Stimulated activated CD4-positive, alpha-beta T cell treated with anti-CD3 and anti-CD28 coated beads, Interleukin-4, amount 100 ng/mL, for 24 hours (primary cell): ENCODE data around the gene HECTD4.
"Not testable (repeated sequence)": the region's sequence is repeated elsewhere in the genome, so short reads cannot be mapped to it uniquely, and the experiment has no call there.

Source experiments
- DNase-seq: peaks from one replicate; pipeline ENCODE4 v3.0.0-alpha.2; 2020

Gene HECTD4

DNA sequence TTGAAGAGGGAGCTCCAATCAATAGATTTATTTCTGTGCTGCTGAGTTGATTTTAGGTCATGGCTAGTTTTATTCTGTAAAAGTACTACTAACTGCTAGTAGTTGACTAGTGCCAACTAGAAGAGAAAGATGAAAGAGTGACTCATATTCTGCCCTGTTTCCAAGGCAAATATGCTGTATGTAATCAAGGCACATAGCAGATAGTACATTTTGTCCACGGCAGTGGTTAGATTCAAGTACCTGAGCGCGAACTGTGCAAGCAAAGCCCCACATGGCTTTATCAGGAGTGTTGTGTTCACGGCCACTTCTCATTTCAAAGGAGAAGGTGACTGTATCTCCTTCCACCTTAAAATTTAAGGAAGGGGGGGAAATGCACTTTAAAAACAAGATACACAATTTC, 130.0 kb downstream of the HECTD4 start:
- no peak for DNase-seq

GRCh38 chr12:112244902-112245301, 137.3 kb downstream of the HECTD4 start:
- DNase-seq: not testable (repeated sequence)

- no peak for DNase-seq
Observed at GRCh38 chr12:112243255-112244110, 138.7 kb downstream of the HECTD4 start.

- DNase-seq: no peak
Observed at GRCh38 chr12:112241176-112241575, 141.1 kb downstream of the HECTD4 start.

DNA sequence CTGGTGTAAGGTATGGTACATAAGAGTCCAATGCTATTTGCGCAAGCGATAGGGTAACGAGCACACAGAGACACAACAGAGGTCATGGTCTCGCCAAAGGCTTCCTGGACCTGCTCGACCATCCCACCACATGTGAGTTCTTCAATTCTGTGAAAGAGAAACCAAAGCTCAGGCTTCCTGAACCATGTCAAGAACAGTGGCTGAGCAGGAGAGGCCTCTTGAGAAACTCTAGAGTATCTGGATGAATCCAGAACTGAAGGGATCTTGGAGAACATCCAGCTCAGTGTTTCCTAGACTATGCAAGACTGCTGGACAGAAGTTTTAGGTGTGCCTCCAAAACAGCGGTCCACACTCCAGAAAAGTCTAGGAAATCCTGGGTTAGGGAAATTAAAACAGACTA, 142.3 kb downstream of the HECTD4 start:
- no peak for DNase-seq

- DNase-seq: no peak
Observed at GRCh38 chr12:112239020-112239419, 143.2 kb downstream of the HECTD4 start.

DNA sequence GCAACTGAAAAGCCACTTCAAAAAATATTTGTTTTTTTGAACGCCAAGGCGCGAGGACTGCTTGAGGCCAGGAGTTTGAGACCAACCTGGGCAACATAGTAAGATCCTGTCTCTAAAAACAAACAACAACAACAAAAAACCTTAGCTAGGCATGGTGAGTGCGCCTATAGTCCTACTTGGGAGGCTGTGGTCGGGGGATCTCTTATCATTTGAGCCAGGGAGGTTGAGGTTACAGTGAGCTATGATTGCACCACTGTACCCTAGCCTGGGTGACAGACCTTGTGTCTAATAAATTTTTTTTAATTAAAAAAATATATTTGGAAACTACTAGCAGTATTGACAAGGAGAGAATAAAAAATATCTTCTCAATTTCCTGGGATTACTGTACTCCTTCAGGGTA, 143.8 kb downstream of the HECTD4 start:
- no peak for DNase-seq

- DNase-seq: no peak
Observed at GRCh38 chr12:112236786-112237185, 145.4 kb downstream of the HECTD4 start.

- no peak for DNase-seq
Observed at GRCh38 chr12:112236386-112236785, 145.8 kb downstream of the HECTD4 start.

- no peak for DNase-seq
Observed at GRCh38 chr12:112234303-112234702, 147.9 kb downstream of the HECTD4 start.

DNA sequence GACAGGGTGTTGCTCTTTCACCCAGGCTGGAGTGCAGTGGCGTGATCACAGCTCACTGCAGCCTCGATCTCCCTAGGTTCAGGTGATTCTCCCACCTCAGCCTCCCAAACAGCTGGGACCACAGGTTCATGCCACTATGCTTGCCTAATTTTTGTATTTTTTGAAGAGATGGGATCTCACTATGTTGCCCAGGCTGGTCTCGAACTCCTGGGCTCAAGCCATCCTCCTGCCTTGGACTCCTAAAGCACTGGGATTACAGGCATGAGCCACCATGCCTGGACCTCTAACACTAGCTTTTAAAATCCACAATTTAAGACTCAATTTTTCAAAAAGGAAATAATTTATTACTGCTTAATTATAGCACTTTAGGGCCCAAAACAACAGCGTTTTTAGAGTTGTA, 149.0 kb downstream of the HECTD4 start:
- DNase-seq: no peak

- no peak for DNase-seq
Observed at GRCh38 chr12:112230136-112230535, 152.1 kb downstream of the HECTD4 start.

- DNase-seq: no peak
Observed at GRCh38 chr12:112226768-112227167, 155.5 kb downstream of the HECTD4 start.

DNA sequence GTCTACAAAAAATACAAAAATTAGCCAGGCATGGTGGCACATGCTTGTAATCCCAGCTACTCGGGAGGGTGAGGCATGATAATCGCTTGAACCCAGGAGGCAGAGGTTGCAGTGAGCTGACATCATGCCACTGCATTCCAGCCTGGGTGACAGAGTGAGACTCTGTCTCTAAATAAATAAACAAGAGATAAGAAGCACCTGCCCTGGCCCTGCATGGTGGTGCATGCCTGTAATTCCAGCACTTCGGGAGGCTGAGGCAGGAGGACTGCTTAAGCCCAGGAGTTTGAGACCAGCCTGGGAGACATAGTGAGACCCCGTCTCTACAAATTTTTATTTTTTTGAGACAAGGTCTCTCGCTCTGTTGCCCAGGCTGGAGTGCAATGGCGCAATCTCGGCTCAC, 161.6 kb downstream of the HECTD4 start:
- DNase-seq: not testable (repeated sequence)

DNA sequence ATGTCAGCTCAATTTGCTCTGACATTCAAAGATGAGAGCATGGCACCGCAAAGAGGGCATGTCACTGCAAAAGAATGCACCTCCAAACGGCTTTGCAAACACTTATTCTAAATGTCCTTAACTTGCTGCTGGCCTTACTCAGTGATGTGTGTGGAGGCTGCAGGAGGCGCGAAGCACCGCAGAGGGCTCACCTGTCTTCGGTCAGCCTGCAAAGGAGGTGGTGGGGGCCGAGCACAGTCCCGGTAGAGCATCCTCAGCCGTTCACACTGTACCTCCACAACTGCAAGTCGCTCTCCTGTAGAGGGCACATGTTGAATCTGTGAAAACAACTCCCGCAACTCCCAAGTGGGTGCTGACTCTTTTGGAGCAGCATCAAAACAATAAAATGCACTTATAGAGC, 163.0 kb downstream of the HECTD4 start:
- DNase-seq: no peak

DNA sequence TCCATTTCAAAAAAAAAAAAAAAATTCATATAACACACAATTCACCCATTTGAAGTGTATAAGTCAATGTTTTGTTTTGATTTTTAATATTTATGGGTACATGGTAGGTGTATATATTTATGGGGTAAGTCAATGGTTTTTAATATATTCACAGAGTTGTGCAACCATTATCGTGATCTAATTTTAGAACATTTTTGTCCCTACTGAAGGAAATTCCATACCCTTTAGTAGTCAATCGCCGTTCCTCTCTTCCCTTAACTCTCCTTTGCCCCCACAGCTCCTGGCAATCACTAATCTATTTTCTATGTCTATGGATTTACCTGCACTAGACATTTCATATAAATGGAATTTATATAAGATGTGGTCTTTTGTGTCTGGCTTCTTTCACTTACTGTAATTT, 164.1 kb downstream of the HECTD4 start:
- no peak for DNase-seq

- no peak for DNase-seq
Observed at GRCh38 chr12:112217647-112218046, 164.6 kb downstream of the HECTD4 start.

DNA sequence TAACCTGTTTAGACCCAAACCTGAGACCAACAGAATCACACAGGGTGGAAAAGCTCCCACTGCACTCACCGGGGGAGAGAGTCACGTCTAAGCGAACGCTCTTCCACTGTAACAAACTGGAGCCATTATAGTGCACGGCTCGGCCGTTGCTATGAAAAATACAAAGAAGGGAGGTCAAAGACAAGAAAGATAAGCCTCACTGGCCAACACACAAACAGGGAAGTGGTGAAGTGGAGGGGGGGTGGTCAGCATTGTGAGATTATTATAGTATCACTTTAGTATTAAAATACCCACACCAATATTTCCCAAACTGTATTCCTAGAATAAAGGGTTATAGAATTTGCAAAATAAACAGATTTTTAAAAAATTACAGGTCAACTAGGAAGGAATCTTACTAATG, 166.0 kb downstream of the HECTD4 start:
- DNase-seq: no peak

- DNase-seq: no peak
Observed at GRCh38 chr12:112214064-112214463, 168.2 kb downstream of the HECTD4 start.

DNA sequence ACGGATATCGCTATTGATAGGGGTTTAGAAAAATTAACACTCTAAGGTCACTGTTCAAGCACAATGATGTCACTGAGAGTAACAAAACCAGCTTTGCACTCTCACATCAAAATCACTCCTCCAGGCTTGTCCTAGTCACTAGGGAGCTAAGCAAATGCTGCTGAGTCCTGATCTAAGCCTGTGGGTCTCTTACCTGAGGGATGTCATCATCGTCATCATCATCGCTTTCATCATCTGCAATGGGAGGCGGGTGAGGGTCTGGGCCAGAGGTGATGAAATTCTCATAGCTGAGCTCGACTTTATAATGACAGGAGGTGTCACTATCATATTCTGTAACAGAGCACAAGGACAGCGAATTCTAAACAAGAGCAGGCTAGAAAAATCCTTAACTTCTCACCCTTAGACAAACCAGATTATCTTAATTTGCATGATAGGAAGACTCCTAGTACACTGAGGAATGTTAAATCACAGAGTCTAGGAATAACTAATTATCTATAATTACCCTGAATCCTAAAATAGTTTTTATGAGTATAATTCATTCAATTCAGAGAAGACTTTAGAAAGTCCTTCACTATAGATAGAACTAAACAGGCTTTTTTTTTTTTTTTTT, 173.8 kb downstream of the HECTD4 start:
- no peak for DNase-seq

DNA sequence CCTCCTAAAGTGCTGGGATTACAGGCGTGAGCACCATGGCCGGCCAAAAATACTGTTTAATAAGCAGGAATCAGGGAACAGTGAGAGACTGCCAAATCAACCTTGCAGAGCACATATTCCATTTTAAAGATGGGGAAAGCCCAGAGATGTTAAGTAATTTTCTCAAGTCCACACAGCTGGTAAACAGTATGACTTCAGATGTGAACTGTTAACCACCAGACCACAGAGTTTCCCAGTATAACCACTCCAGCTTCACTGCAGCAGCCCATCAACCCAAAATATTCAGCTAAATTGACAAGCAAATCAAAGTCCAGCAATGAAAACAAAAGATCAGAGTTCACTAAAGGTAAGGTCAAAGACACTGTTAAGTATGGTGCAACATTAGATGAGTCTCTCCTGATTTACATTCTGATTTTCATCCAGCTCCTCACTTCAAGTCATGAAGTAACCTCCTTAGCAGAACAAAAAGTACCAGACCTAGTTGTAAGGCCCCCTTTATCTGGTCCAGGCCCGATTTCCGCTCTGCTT, 174.8 kb downstream of the HECTD4 start:
- no peak for DNase-seq

DNA sequence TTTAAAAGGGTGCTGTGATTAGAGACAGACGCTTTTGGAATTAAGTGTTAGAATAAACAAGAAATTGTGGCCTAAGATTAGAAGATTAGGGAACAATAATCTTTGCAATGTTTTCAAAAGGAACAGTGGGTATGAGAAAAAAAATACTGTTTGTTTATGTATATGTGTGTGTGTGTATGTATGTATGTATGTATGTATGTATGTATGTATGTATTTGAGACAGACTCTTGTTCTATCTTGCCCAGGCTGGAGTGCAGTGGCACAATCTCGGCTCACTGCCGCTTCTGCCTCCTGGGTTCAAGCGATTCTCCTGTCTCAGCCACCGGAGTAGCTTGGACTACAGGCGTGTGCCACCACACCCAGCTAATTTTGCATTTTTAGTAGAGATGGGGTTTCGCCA, 175.3 kb downstream of the HECTD4 start:
- no peak for DNase-seq

DNA sequence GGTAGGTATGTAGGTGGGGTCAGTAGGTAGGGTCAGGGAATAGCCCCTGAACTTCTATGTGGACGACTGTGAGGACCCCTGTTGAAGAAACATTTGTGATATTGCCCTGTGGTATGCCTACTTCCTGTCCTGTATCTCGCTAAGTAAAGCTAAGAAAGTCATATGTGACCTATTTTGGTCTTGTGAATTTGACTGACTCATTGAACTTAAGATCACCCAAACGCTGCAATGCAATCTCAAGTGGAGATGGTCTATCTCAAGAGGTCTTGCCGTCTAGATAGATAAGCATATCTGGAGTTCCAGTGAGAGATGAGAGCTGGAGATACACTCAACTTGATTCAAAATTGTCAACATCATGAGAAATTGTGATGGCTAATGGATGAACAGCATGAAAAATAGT, 183.1 kb downstream of the HECTD4 start:
- no peak for DNase-seq

GRCh38 chr12:112198120-112198733, 184.0 kb downstream of the HECTD4 start:
- DNase-seq: peak; percentile 52
